GM18867 (cell line): Measurements from ENCODE around the gene FIGN.

Source experiments
- ATAC-seq: cut with Tn5 transposase; IDR thresholded peaks from one replicate; pipeline ENCODE4 v1.9.1; 2021; ENCODE audit warnings: mild to moderate bottlenecking, moderate library complexity; ENCODE audit not compliant: unreplicated experiment

The FIGN gene

DNA sequence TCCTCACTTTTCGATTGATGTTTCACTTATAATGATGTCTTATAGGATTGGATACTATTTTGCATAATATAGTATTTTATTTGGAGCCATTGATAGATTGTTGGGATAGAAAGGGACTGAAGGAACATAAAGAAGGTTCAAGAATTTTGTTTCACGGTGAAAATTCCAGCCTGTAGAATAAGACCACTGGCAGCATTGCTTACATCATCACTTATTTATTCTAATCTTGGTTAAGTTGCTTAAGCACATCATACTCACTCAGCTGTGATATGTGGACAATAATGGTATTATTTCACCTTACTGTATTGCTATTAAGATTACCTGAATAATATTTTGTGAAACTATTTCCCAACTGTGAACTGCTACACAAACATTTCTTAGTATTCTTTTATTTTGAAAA is 118.3 kb downstream of the FIGN start:
- ATAC-seq: no peak

DNA sequence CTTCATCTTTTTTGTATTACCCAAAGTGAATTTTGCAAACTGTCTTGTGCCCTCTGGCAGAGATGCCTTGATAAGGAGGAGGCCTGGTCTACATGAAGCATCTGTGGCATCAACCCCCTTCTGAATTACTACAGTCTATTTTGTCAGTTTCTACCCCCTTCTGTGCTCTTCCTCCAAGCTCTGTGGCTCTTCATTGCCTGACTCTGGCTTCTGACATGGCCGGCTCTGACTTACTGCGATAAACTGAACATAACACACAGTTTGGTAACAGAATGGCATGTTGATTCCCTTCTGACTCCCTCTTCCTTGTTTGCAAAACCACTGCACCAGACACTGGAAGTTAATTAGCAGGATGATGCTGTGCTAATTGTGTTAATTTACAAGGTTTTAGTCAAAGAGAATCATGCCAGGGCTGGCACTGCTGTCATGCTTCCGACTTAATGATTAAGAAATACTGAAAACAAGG is 122.5 kb downstream of the FIGN start:
- ATAC-seq: no peak

DNA sequence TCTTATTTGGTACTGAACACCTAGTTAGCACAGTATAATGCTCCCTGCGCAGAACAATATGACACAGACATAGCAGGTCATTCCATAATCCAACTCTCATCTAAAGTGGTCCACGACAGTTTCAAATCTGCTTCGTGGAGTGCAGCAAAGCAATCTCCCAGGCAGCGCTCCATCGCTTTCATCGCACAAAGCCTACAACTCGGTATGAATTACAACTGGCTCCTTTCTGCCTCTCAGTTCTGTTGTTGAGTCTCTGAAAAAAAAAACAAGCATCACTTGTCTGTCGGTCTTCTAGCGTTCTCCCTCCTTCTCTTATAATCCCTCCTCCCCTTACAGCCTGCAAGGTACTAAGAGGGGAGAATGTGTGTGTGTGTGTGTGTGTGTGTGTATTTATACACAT is 123.5 kb downstream of the FIGN start:
- ATAC-seq: no peak

DNA sequence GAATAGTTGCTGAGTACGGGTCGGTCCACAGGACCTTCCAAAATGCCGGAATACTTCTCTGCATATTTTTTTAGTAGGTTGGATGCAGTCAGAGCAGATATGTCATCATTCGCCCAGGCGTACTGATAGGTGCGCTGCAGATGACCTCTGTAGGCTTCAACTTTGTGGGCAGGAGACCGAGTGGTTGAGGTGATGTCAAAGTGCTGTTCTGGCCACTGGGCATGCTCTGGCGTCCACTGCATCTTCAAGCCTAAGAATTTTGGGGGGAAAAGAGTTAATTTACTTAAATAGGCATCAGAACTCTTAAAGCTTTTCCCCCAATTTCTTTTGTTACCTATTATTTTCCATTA is 124.3 kb downstream of the FIGN start:
- ATAC-seq: no peak

DNA sequence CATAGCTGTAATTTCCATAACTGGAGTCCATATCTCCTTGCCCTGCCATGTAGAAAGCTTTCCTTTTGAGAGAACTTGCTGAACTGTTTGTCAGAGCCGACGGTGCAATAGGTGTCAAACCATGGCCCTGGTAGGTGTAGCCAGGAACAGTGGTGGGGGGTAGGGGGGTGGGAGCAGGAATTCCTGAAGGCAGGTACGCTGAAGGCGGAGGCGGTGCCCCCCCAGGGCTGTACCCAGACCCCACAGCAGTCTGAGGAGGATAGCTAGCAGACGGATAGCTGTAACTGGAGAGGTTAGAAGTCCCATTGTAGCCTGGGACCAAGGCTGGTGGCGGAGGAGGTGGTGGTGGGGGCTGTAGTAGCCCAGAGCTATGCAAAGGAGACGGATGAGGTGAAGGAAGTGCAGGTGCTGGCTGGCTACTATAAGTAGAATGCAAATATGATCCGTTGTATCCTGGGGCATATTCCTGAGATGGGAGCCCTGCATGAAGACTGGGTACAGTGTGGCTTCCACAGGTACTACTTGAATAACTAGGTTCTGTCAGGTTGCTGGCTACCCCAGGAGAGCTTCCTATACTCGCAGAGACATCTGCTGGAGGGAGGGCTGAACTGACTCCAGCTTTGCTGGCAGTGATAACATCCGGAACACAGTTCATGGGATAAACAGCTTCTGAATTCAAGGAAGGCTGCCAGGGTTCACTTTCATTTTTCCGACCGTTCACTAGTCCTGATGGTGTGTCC is 124.8 kb downstream of the FIGN start:
- ATAC-seq: peak; percentile 72

DNA sequence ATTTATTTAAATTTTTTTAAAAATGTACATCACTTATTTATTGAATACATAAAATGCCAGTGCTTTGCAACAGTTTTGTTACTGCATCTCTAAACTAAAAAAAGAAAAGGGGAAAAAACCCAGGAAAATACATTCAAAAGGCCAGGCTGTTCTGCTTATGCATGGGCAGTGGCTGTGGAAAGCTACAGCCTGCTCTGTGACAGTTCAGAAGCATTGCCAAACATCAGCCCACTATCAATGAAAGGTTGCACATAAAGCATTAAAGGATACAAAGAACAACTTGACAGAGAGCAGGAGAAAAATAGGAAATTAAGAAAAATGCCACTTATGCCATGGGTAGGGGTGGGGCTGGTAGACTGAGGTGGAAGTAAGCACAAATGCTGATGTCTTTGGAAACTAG is 128.2 kb downstream of the FIGN start:
- no peak for ATAC-seq

DNA sequence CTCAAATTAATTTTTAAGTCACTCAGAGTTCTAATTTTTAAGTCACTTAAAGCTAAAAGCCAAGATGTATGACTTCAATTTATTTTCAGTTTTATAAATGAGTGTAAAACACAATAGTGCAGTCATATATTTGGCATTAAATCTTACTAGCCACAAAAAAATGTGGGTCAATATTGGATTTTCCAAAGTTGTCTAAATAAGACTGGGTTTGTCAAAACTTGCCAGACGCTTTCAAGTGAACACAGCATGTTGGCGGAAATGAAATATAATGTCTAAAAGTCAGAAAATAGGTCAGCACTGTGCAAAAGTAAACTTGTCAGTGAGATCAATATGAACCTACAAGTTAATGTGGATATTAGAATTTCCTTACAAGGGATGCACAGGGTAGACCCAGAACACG is 128.9 kb downstream of the FIGN start:
- ATAC-seq: no peak

DNA sequence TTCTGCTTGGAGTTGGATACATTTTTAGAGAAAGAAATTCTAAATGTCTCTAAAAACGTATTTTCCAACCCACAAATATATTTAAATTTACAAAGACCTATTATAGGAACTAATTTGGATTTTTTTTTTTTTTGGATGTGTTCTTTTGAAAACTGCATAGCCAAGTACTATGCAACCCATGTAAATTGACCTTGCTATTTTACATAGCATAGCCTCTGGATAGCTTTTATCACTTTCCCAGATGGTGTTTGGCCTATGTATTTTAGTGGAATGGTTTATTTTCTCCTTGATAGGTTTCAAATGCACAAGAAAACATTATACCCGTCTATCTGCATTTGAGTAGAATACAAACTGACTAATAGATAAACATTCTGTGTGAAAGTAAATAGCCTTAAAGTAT is 130.0 kb downstream of the FIGN start:
- ATAC-seq: no peak

DNA sequence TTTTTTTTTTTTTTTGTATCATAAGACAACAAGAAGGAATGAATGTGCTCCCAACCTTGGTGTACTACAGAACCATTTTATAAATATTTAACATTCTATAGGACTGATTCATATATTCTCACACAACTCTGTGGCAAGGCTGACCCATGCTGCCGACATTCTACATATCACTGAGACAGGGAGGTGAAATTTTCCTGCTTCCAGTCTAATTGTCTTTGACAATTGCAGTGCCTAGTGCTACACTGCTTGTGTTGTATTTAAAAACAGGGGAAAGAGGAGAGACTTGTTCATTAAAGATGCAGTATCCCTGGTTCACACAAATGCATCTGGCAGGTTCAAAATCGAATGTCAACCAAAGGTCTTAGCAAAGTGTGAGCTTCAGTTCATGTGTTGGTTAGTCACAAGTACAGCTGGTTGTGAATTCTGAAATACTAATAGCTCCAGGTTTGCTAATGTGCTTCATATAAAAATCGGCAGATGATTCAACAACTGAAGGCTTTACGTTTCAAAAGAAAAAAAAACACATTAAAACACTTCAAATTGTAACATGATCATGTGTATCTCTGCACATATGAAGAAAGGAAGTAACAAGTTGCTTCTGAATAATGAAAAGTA is 130.8 kb downstream of the FIGN start:
- no peak for ATAC-seq

DNA sequence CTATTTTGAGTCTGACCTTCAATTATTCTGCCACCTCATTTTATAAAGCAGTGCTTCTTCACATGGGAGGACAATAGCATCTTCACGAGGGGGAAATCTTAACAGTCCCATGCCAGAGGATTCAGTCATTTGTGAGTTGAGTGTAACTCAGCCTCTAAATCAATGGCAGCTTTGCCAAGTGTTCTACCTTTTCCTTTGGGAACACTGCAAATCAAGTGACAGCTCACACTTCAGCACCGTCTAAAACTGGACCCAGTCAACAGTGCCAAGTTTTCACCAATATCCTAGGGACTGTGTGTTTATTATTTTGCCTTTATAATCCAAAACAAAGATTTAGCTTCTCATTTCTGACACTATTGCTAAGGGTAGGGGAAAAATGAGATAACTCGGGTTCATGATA is 133.6 kb downstream of the FIGN start:
- no peak for ATAC-seq

DNA sequence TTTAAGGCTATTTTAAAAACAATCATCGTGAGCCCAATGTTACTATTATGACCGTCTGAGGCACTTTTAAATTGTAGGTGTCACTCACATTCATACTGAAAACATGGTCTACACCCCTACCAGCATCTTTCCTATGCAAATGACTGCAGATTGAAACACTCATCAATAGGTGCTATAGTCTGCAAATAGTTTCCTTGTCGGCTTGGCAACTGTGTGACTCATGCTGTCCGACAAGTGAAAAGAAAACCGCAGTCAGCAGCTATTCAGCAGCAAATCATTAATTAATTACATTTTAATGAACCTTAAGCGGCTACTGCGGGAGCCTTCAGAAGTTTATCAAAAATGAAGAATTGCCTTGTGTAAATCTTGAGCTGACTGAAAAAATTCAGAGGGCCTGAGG is 134.4 kb downstream of the FIGN start:
- ATAC-seq: peak; percentile 88

DNA sequence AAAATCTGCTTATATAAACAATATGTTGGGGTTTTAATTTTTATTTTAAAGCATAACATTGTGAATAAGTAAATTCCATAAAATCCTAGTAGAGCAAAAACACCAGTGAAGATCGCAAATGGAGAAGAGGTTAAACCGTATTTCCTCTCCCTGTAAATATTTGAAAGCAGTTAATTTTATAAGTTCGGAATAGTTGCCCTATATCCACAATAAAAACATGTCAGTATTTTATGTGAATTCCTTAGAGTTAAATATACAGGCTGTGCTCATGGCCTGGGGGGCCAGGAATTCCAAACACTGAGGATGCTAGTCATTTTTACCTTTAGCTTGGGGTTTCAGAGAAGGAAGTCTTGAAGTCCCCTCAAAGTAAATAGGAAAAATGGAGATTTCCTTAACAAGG is 135.0 kb downstream of the FIGN start:
- ATAC-seq: no peak

DNA sequence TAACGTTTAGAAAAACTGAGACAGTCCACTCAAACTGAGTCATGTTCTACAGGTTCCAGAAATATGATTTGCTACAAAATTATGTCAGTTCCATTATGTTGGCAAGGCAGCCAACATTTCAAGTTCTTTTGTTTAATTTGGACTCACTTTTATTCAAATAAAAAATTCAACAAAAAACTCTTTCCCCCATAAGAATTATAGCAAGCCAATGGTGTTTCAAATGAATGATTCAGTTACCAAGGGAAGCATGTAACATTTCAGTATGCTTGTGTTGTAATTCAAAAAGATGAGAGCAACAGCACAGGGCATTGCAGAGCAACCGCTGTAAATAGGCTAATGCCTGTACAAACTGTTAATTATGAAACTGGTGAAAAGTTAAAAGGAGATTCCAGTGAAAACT is 140.8 kb downstream of the FIGN start:
- ATAC-seq: no peak

DNA sequence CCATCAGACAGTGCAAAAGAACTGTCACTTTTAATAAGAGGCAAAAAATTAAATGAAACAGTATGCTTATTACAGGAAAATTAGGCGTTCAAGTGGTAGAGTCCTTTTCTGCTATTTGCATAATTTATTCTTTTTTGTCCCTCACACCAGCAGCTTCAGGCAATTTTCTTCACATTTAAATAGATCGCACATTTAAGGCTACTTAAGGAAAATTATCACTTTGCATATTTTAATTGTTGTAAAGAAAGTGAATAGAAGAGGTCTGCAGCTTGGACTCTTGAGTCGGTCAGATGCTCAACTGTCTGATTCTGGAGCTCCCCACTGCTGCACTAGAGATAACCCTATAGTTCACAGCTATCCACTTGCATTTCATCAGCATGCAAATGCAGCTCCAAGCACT is 141.3 kb downstream of the FIGN start:
- no peak for ATAC-seq

DNA sequence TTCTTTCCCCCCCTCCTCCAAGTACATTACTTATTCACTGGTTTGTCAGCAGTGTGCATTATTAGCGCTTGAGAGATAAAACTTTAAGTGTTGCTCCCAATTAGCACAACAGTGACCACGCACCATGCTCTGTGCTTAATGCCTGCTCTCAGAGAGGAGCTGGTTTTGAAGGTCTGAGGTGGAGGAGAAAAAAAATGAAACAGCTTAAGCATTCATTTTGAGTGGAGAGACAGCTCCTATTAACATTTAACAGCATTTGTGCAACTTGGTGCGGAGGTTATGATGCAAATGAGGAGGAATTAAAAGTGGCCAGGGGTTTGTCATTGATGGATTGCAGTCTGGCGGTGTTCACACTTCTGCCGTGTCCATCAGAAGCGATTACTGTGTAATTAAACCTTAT is 141.8 kb downstream of the FIGN start:
- no peak for ATAC-seq

DNA sequence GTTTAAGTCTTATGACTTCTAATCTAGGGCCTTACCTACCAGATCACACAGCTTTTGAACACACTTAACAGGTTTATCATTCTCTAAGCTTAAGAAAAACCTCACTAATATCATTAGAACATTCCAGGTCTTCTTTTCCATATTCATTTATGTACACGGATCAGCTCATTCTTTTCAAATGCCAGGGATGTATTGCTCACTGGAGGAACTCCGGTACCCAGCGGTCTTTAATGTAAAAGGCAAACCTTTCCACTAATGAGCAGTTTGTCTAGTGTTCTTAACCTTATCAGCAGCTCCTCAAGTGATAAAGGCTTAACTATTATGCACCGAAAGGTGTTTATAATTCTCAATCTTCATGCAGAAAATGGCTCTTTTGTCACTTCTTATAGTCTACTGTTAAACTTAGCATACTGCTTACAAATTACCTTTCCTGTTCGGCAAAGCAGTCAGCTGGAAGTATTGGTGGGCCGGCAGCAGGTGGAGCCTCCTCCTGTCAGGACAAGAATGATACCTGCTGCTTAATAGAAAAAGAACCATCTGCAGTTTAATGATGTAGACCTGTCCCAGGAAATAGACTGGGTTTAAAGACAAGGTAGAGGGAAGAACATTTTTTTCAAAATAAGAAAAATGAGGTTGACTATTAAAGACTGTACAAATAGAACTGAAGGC is 142.7 kb downstream of the FIGN start:
- ATAC-seq: no peak

DNA sequence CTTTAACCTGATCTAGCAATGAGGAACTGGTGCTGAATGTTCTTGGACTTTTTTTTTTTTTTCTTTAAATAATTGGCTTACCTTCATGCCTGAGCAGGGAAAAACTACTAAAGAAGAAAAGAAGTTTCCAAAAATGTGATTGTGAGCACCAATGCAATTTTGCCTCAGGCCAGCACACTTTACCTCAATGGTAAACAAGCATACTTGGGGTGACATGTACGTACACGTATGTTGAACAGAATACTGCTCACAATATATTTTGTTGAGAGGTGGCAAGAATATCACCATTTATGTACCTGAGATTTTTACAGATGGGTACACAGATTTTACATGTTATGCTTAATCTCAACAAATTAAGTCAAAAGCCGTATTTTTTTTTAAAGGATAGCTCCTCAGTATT is 144.3 kb downstream of the FIGN start:
- no peak for ATAC-seq

DNA sequence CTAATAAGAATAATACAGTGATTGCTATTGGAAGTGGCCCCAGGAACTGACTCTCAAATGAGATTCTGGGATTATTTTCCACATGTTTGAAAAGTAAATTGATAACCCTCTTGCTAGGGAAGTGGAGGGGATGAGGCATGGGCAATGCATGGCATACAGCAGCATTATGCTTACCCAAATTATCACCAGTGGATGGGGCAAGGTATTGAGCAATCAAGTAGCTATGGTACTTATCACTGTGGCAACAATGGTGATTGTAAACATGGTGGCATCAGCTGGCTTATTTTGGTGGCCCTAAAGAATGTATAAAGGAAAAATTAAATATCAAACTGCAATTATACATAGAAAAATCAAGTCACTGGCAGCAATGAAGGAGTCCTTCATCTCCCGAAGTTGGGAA is 155.1 kb downstream of the FIGN start:
- ATAC-seq: no peak

DNA sequence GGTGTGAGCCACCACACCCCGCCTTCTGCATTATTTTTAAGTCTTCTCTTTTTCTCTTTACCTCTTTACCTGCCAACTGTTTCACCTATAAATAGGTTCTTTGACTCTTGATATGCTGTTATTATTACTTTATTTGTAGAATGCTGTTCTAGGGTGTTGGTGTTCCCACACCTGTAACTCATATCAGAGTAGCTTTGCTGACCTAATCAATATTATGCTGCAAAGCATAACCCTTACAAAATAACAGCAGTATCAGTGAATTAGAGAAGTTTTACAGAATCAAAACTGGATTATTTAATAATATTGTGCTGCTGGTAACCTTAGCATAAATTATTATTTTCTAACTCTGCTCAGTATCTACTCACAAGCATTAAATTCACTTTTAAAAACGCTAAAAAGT is 161.5 kb downstream of the FIGN start:
- no peak for ATAC-seq

DNA sequence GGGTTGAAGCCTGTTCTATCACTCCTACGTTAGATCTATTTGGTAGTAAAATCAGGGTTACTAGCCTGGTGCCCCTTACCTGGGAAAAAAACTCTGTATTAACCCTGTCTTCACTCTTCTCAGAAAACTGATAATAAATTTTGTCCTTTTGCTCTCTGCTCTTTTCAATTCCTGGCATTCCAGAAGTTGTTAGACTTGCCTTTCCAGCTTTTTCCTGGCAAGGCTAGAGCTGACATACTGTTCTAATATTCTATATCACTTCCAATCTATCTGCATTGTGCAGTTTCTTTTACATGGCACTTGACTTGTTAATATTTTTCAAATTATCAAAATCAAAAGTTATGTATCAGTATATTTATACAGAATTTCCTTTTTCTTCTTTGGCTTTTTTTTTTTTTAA is 162.2 kb downstream of the FIGN start:
- ATAC-seq: no peak

DNA sequence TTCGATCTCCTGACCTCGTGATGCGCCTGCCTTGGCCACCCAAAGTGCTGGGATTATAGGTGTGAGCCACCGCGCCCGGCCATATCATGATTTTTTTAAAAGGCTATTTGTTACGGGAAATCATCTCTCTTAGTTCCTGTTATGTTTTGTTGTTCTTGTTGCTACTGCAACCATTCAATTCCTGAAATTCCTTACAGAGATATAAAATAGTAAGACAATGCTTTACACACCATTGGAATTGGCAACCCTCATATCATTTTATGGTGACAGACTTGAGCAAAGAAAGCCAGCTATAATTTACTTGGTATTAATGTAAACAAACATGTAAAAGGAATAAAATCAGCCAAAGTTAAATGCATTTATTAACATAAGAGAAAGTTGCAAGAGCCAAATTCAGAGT is 163.0 kb downstream of the FIGN start:
- ATAC-seq: no peak

DNA sequence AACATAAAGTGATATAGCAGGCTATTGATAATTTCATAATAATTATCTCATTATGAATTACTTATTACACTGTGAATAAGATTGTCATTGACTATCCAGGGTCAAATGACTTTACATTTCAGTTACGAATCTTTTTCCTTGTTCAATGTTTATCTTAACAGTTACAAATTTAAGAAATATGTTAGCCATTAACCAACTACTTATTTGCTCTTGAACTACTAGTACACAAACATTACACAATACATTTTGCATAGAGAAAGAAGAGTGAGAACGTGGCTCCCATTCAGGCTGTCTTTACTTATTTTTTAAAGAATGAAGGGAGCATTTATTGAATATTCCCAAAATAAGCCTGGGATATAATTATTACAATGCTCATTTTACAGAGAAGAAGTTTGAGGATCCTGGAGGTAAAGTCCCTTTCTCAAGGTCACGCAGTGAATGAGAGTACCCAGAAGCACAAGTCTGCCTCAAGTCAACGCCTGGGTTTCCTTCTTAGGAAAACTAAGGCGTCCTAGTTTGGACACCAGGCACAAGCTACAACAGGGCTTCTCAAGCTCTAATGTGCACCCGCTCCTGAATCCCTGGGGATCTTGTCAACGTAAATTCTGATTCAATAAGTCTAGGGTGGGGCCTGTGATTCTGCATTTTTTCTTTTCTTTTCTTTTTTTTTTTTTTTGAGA is 164.2 kb downstream of the FIGN start:
- no peak for ATAC-seq
